Vagina (tissue), 2 donors: ENCODE measurements around the gene BBIP1. TPM values are rescaled to one million over a fixed set of nuclear protein-coding genes. Genes with fewer than 3 reads are reported as not detected.

Experiments used
- DNase-seq, 2 donors: peaks; one replicate each; pipeline ENCODE4 v3.0.0-alpha.2; 2017; ENCODE audit errors: extremely low spot score in 2 of 2
- H3K27ac ChIP-seq: fragments of 200-600 bp; sonication (generic); one replicate; pipeline ENCODE4 v1.5.1; 2019
- H3K27me3 ChIP-seq: fragments of 200-600 bp; sonication (generic); one replicate; pipeline ENCODE4 v1.5.1; 2019
- H3K36me3 ChIP-seq, 2 donors: fragments of 200-600 bp; sonication (generic); one replicate each; pipeline ENCODE4 v1.5.1; 2017 to 2019
- H3K4me1 ChIP-seq: fragments of 200-600 bp; sonication (generic); one replicate; pipeline ENCODE4 v1.5.1; 2019
- H3K4me3 ChIP-seq, 2 donors: fragments of 200-600 bp; sonication (generic); 1 replicate in 1 of 2; 2 replicates in 1 of 2; pipeline ENCODE4 v1.5.1; 2016 to 2019
- H3K9me3 ChIP-seq: fragments of 200-600 bp; sonication (generic); one replicate; pipeline ENCODE4 v1.5.1; 2019
- CTCF ChIP-seq, 3 experiments: fragments of 450-650 bp in 2 of 3; fragments of 200-600 bp in 1 of 3; sonication (generic) in 1 of 3; IDR thresholded peaks; one replicate each; pipeline ENCODE4 v1.5.1; 2017 to 2019; ENCODE audit warnings: antibody characterized with exemption in 3 of 3, mild to moderate bottlenecking in 2 of 3, moderate library complexity in 2 of 3
- POLR2A ChIP-seq, 2 donors: fragments of 450-650 bp; IDR thresholded peaks; one replicate each; pipeline ENCODE4 v1.6.1; 2017; ENCODE audit warnings: antibody characterized with exemption in 2 of 2, mild to moderate bottlenecking in 2 of 2, moderate library complexity in 2 of 2
- POLR2AphosphoS5 ChIP-seq, 2 donors: sonication (generic); formaldehyde crosslinking; IDR thresholded peaks; one replicate each; pipeline ENCODE4 v1.9.0; 2017; ENCODE audit warnings: antibody characterized with exemption in 2 of 2, mild to moderate bottlenecking in 2 of 2, low read depth in 1 of 2; ENCODE audit not compliant: insufficient read depth in 1 of 2
- intact Hi-C: fragments of 100-400 bp; cut with DNase I; formaldehyde crosslinking; loops from one replicate; pipeline ENCODE4 v1.15.1; 2023
- total RNA-seq: library from RNA; depleted of rRNA; stranded (reverse); fragments of >200 nt; gene quantifications from one replicate; pipeline ENCODE4 v1.2.3, GENCODE V29; 2016

The BBIP1 gene
- total RNA-seq, 1 donor from 2014 or later: 15.2 TPM

- intact Hi-C loops: loop anchor here (10.0 kb wide), 1 partner anchor 48 kb away; no protein-coding TSS in a partner anchor
- no peak for TF ChIP-seq POLR2A (IDR thresholded peaks at IDR 0.05)
- TF ChIP-seq POLR2AphosphoS5 (IDR thresholded peaks at IDR 0.05; ENCODE audit: insufficient read depth in 1 of 2, low read depth in 1 of 2): no peak
- TF ChIP-seq CTCF (IDR thresholded peaks at IDR 0.05): peak in 1 of 3 experiments; percentile 15
- no peaks in the 10 kb centered on the region for H3K27me3 ChIP-seq
- no peaks in the 10 kb centered on the region for H3K9me3 ChIP-seq
- H3K4me1 ChIP-seq: peaks cover 61% of the 10 kb centered on the region
- DNase-seq: peak in 1 of 2 donors; percentile 89
- peak overlapping the region; percentile 100 for H3K27ac ChIP-seq
- peaks cover 0 to 15% of the 10 kb centered on the region in 2 donors for H3K36me3 ChIP-seq
- peak overlapping the region; percentile 75 to 95 for H3K4me3 ChIP-seq
Observed at GRCh38 chr10:110872145-110872983, 46.6 kb downstream of the BBIP1 start.

GRCh38 chr10:110871298-110872084 is 47.5 kb downstream of the BBIP1 start, which contains the start of gene PDCD4:
TSS of gene PDCD4 (plus strand) at chr10:110871928. CDS start at chr10:110876028, 4,100 bp downstream.
- peaks cover 60% of the 10 kb centered on the region for H3K4me1 ChIP-seq
- H3K36me3 ChIP-seq: peaks cover 0 to 6% of the 10 kb centered on the region in 2 donors

GRCh38 chr10:110870823-110871297 is 48.1 kb downstream of the BBIP1 start:
- peak overlapping the region; percentile 100 for H3K27ac ChIP-seq
- H3K4me1 ChIP-seq: peaks cover 60% of the 10 kb centered on the region
- no peaks in the 10 kb centered on the region for H3K36me3 ChIP-seq
- intact Hi-C loops: loop anchor here (10.0 kb wide), 1 partner anchor 46 kb away; no protein-coding TSS in a partner anchor
- H3K27me3 ChIP-seq: no peaks in the 10 kb centered on the region
- peak overlapping the region; percentile 75 to 95 for H3K4me3 ChIP-seq
- no peak for TF ChIP-seq POLR2A (IDR thresholded peaks at IDR 0.05)
- TF ChIP-seq POLR2AphosphoS5 (IDR thresholded peaks at IDR 0.05; ENCODE audit: insufficient read depth in 1 of 2, low read depth in 1 of 2): no peak
- TF ChIP-seq CTCF (IDR thresholded peaks at IDR 0.05): no peak
- H3K9me3 ChIP-seq: no peaks in the 10 kb centered on the region
- DNase-seq: no peak

More at GRCh38 chr10:110871298-110872084, 47.5 kb downstream of the BBIP1 start, which contains the start of gene PDCD4:
- TF ChIP-seq POLR2AphosphoS5 (IDR thresholded peaks at IDR 0.05; ENCODE audit: insufficient read depth in 1 of 2, low read depth in 1 of 2): peak; percentile 93 to 97
- peak; percentile 5 to 82 for TF ChIP-seq POLR2A (IDR thresholded peaks at IDR 0.05)
- no peak for TF ChIP-seq CTCF (IDR thresholded peaks at IDR 0.05)
- intact Hi-C loops: loop anchor here (10.0 kb wide), 1 partner anchor 47 kb away; no protein-coding TSS in a partner anchor
- DNase-seq: peak in 1 of 2 donors; percentile 99
- no peaks in the 10 kb centered on the region for H3K9me3 ChIP-seq
- H3K4me3 ChIP-seq: peak within 1 kb of the TSS; percentile 75 to 95
- H3K27ac ChIP-seq: peak within 1 kb of the TSS; percentile 100
- no peaks in the 10 kb centered on the region for H3K27me3 ChIP-seq

GRCh38 chr10:110868981-110869380 is 50.0 kb downstream of the BBIP1 start:
- Histone ChIP-seq H3K4me3 (no peak overlapping the region), H3K9me3 (no peaks in the 10 kb centered on the region), H3K27ac (peak overlapping the region; percentile 100), H3K4me1 (peaks cover 60% of the 10 kb centered on the region), H3K27me3 (no peaks in the 10 kb centered on the region), H3K36me3 (no peaks in the 10 kb centered on the region)
- no peak for TF ChIP-seq CTCF (IDR thresholded peaks at IDR 0.05)
- TF ChIP-seq POLR2A (IDR thresholded peaks at IDR 0.05): no peak
- no peak for TF ChIP-seq POLR2AphosphoS5 (IDR thresholded peaks at IDR 0.05; ENCODE audit: insufficient read depth in 1 of 2, low read depth in 1 of 2)
- intact Hi-C loops: no loop called here
- DNase-seq: no peak
